HG03139 (cell line): Measurements from ENCODE around the gene MT1A.

Source experiments
- ATAC-seq: cut with Tn5 transposase; IDR thresholded peaks from one replicate; pipeline ENCODE4 v1.9.1; 2021; ENCODE audit not compliant: unreplicated experiment

The MT1A gene

GRCh38 chr16:56675685-56676210 is 37.3 kb downstream of the MT1A start:
- no peak for ATAC-seq

GRCh38 chr16:56677474-56677873 is 39.0 kb downstream of the MT1A start:
- ATAC-seq: no peak

DNA sequence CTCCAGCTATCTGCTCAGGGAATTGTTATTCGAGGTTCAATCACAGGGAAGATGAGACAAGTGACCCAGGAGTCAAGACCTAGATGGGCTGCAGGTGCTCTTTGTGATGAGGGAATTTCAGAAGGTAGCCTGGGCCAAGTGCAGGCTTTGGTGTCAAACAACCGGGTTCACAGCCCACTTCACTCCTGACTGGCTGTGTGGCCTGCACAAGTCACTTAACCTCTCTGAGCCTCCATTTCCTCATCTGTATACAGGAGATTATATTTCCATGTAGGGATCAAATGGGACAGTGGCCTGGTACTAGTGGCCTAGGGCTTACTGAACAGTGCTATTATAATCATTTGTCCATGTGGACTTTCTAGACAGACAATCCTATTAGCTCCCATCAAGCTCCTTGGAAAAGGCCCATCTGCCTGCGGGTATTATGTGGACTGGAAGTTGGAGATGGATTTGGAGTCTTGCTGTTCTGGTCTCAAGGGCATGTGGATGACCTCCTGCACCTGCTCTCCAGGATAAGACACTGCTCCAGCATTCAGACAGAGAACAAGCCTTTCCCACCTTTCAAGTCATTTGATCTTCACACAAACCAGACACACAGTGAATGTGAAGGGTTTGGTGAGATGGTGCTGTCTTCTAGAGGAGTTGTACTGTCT is 40.7 kb downstream of the MT1A start:
- no peak for ATAC-seq

- ATAC-seq: no peak
Measured at GRCh38 chr16:56679818-56680217, 41.4 kb downstream of the MT1A start.

DNA sequence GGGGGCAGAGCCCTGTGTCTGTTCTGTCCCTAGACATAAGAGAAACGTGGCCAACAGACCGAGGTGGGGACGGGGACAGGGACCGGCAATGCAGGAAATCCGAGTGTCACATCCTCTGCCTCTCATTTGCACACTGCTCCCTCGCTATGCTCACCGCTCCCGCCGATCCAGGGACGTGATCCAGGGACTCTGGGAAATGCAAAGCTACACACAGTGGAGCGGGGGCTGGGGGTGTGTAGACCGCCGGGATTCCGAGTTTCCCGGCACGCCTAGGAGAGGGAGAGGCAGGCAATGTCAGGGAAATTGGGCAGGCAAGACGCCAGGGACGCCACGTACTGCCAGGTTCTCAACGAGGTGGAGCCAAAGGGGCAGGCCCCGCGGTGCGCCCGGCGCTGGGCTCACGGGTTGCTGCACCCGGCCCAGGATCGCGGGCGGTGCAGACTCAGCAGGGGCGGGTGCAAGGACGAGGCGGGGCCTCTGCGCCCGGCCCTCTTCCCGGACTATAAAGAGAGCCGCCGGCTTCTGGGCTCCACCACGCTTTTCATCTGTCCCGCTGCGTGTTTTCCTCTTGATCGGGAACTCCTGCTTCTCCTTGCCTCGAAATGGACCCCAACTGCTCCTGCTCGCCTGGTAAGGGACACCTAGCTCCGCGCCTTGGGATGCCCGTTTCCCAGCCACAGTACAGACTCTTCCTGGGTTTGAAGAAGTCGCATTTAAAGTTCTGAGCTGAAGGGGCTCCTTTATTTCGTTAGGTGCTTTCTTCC is 43.7 kb downstream of the MT1A start, which contains the start of gene MT1X:
Gene MT1X (plus strand): TSS at position 532 of the 764 bp plus-strand sequence. CDS start 71 bp downstream, at position 603.
- peak; percentile 97 for ATAC-seq

DNA sequence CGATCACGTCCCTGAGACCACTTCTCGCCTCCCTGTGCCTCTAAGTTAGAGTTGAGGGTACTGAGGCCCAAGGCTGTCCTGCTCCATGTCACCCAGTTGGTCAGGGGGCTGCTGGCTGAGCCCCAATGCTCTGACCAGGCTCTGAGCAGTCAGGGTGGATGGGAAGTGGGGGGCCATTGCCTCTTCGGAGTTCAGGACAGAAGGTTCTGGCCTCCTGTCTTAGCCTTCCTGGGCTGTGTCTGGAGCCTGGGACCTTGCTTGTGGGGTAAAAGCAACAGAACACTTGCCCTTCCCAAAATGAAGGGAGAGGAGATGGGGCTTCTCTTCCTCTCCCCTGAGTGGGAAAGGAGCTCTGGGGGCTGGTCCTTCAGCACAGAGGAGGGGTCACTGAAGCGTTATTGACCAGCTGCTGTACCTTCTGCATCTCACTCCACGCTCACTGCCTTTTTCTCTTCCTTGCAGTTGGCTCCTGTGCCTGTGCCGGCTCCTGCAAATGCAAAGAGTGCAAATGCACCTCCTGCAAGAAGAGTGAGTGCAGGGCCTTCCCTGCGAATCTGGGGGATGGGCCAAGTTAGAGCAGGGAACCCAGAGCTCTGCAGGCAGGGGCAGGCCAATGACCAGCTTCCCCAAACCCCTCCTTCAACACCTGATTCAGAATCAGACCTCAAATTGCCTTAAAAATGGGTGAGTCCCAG is 44.4 kb downstream of the MT1A start:
- ATAC-seq: peak; percentile 5

GRCh38 chr16:56683424-56684172 is 45.1 kb downstream of the MT1A start:
- ATAC-seq: no peak

DNA sequence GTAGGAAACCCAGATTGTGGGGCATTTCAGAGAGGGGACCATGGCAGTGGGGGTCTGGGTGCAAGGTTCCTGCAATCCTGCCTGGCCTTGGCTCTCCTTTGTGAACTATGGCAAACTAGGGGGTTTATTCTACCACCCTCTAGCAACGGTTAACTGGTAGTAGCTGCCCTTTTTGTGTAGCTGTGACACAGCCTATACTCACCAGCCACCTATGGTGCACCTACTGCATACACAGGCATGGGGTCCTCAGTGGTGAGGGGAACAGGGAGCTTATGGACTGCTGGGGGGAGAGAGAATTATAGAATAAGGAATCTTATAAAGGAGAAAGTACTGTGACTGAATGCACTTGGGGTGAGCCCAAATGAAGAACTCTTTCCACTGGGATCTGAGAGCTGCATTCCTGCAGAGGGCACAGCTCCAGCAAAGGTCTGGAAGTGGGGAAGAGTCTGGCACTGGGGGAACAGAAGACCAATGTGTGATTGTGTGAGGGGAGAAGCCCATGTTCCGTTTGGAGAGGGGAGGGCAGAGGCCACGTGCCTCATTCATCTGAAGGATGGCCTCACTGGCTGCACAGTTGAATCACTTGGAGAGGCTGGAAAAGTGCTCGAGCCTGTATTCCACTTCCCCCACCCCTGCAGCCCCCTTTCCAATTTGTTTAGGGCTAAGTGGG is 45.9 kb downstream of the MT1A start:
- no peak for ATAC-seq

GRCh38 chr16:56684926-56685590 is 46.6 kb downstream of the MT1A start:
- ATAC-seq: no peak

DNA sequence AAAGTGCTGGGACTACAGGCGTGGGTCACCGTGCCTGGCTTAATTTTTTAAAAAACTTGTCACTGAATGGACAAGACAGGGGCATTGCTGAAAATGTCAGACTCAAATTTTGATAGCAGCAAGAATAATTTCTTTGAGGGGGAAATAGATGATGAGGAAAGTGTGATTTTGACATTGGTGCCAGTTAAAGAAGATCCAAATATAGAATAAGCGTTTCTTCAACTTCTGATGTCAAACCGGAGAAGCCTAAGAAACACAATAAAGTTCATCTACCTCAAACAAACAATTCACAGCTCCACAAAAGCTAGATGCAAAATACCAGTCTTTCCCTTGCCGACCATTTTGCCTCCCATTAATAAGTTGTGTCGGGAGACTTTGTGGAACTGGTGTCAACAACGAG is 48.3 kb downstream of the MT1A start:
- ATAC-seq: no peak

- no peak for ATAC-seq
Measured at GRCh38 chr16:56688762-56689161, 50.3 kb downstream of the MT1A start.

GRCh38 chr16:56689171-56689570 is 50.7 kb downstream of the MT1A start:
- ATAC-seq: no peak
